Thoracic aorta (tissue), 2 donors: ENCODE results near the gene ATP7A. TPM values are rescaled to one million over a fixed set of nuclear protein-coding genes. Genes with fewer than 3 reads are reported as not detected.

Experiments
- ATAC-seq: fragments of 150-250 bp; one replicate; pipeline ENCODE4 v1.8.0; 2017; ENCODE audit warnings: low read depth; ENCODE audit not compliant: insufficient number of reproducible peaks, low FRiP score
- DNase-seq: peaks from one replicate; pipeline ENCODE4 v3.0.0-alpha.2; 2020; ENCODE audit warnings: low spot score
- H3K27ac ChIP-seq, 2 donors: fragments of 200-600 bp; sonication (generic); 1 replicate in 1 of 2; 2 replicates in 1 of 2; pipeline ENCODE4 v1.5.1; 2016; ENCODE audit warnings: mild to moderate bottlenecking in 2 of 2, moderate library complexity in 2 of 2
- H3K27me3 ChIP-seq: fragments of 200-600 bp; sonication (generic); replicated peaks from 2 replicates; pipeline ENCODE4 v1.6.0; 2016; ENCODE audit warnings: mild to moderate bottlenecking; ENCODE audit not compliant: insufficient read depth
- H3K36me3 ChIP-seq: fragments of 200-600 bp; sonication (generic); one replicate; pipeline ENCODE4 v1.5.1; 2016
- H3K4me1 ChIP-seq, 2 donors: fragments of 200-600 bp; sonication (generic); 1 replicate in 1 of 2; 2 replicates in 1 of 2; pipeline versions ENCODE4 v1.5.1 to v1.6.0; 2016; ENCODE audit warnings: low read depth in 2 of 2, mild to moderate bottlenecking in 1 of 2; ENCODE audit not compliant: control insufficient read depth in 1 of 2
- H3K4me3 ChIP-seq: fragments of 200-600 bp; sonication (generic); 2 replicates; pipeline ENCODE4 v1.5.1; 2016; ENCODE audit warnings: mild to moderate bottlenecking
- H3K9me3 ChIP-seq: fragments of 200-600 bp; sonication (generic); 2 replicates; pipeline ENCODE4 v1.5.1; 2016
- total RNA-seq, 2 donors: library from RNA; depleted of rRNA; stranded (reverse); fragments of >200 nt; gene quantifications; one replicate each; pipeline versions ENCODE4 v1.1.0 to v1.2.3, GENCODE V29; 2016
- TF ChIP-seq, protein P1 (sequence below): fragments of 200-600 bp; sonication (generic); IDR thresholded peaks from one replicate; pipeline ENCODE4 v1.5.1; 2019; ENCODE audit warnings: antibody characterized with exemption

The ATP7A gene
- total RNA-seq, 2 donors from 2014 or later = 11.8 to 18.2 TPM

GRCh38 chrX:77953708-77954107 lies 43.2 kb downstream of the ATP7A start:
- ATAC-seq (no peak), DNase-seq (no peak)
- no peaks in the 10 kb centered on the region for H3K27me3 ChIP-seq
- H3K4me1 ChIP-seq = peaks cover 0 to 11% of the 10 kb centered on the region in 2 donors
- peak overlapping the region in 1 of 2 donors; percentile 53 for H3K27ac ChIP-seq
- TF ChIP-seq, protein P1, sequence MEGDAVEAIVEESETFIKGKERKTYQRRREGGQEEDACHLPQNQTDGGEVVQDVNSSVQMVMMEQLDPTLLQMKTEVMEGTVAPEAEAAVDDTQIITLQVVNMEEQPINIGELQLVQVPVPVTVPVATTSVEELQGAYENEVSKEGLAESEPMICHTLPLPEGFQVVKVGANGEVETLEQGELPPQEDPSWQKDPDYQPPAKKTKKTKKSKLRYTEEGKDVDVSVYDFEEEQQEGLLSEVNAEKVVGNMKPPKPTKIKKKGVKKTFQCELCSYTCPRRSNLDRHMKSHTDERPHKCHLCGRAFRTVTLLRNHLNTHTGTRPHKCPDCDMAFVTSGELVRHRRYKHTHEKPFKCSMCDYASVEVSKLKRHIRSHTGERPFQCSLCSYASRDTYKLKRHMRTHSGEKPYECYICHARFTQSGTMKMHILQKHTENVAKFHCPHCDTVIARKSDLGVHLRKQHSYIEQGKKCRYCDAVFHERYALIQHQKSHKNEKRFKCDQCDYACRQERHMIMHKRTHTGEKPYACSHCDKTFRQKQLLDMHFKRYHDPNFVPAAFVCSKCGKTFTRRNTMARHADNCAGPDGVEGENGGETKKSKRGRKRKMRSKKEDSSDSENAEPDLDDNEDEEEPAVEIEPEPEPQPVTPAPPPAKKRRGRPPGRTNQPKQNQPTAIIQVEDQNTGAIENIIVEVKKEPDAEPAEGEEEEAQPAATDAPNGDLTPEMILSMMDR = no peak
- H3K36me3 ChIP-seq = no peaks in the 10 kb centered on the region
- no peaks in the 10 kb centered on the region for H3K9me3 ChIP-seq
- peak overlapping the region; percentile 9 for H3K4me3 ChIP-seq

- Histone ChIP-seq H3K9me3 (no peaks in the 10 kb centered on the region), H3K4me3 (no peak overlapping the region), H3K27me3 (no peaks in the 10 kb centered on the region), H3K36me3 (no peaks in the 10 kb centered on the region), H3K27ac (no peak overlapping the region), H3K4me1 (no peaks in the 10 kb centered on the region)
- TF ChIP-seq, protein P1 = no peak
- no peak for DNase-seq
- ATAC-seq = no peak
Measured at GRCh38 chrX:77960567-77960966, 50.1 kb downstream of the ATP7A start.

- Histone ChIP-seq H3K9me3 (no peaks in the 10 kb centered on the region), H3K4me3 (no peak overlapping the region), H3K27me3 (no peaks in the 10 kb centered on the region), H3K4me1 (no peaks in the 10 kb centered on the region), H3K36me3 (no peaks in the 10 kb centered on the region), H3K27ac (no peak overlapping the region)
- DNase-seq = no peak
- ATAC-seq = no peak
- TF ChIP-seq, protein P1 = no peak
Measured at GRCh38 chrX:77961063-77961462, 50.6 kb downstream of the ATP7A start.

- Histone ChIP-seq H3K9me3 (no peaks in the 10 kb centered on the region), H3K27ac (no peak overlapping the region), H3K4me3 (peak overlapping the region; percentile 35), H3K27me3 (no peaks in the 10 kb centered on the region), H3K4me1 (no peaks in the 10 kb centered on the region), H3K36me3 (no peaks in the 10 kb centered on the region)
- ATAC-seq (no peak), DNase-seq (no peak)
- TF ChIP-seq, protein P1 = no peak
Measured at GRCh38 chrX:77962068-77962902, 51.8 kb downstream of the ATP7A start.

DNA sequence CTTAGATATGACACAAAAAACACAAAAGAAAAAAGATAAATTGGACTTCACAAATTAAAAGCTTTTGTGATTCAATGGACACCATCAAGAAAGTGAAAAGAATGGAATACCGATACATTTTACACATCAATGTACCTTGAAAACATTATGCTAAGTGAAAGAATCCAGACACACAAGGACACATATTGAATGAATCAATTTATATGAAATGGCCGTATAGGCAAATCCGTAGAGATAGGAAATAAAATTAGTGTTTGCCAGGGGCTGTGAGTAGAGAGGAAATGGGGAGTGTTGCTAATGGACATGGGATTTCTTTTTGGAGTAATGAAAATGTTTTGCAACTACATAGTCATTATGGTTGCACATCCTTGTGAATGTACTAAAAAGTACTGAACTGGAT lies 55.9 kb downstream of the ATP7A start:
- DNase-seq = no peak
- TF ChIP-seq, protein P1 = no peak
- Histone ChIP-seq H3K4me1 (no peaks in the 10 kb centered on the region), H3K36me3 (no peaks in the 10 kb centered on the region), H3K27me3 (no peaks in the 10 kb centered on the region), H3K4me3 (no peak overlapping the region), H3K9me3 (no peaks in the 10 kb centered on the region), H3K27ac (no peak overlapping the region)
- no peak for ATAC-seq
